WTC11 (cell line): Measurements from ENCODE around the gene TJP3. TPM values are rescaled to one million over a fixed set of nuclear protein-coding genes. Genes with fewer than 3 reads are reported as not detected.

Experiments used
- ATAC-seq: fragments of 200-7000 bp; cut with Tn5 transposase; 2 replicates; pipeline ENCODE4 v1.10.0; 2021; ENCODE audit warnings: mild to moderate bottlenecking, moderate library complexity
- CTCF ChIA-PET: fragments of 300-600 bp; sonication (Branson Sonifier 250); formaldehyde crosslinking; loops from one replicate; lab custom pipeline; 2021; ENCODE audit warnings: antibody characterized with exemption; lab: Charles Lee
- POLR2A ChIA-PET: fragments of 350-600 bp; sonication (Branson Sonifier 250); formaldehyde crosslinking; loops from one replicate; lab custom pipeline; 2021; ENCODE audit warnings: antibody characterized with exemption; lab: Charles Lee
- DNase-seq: peaks from one replicate; pipeline ENCODE4 v3.0.0; 2021; ENCODE audit warnings: low spot score
- H3K27ac Mint-ChIP-seq: 2 replicates; pipeline ENCODE4 v1.8.0; 2021; ENCODE audit warnings: mixed read lengths
- H3K27me3 Mint-ChIP-seq: 2 replicates; pipeline ENCODE4 v1.8.0; 2021; ENCODE audit warnings: low read depth, mild to moderate bottlenecking, moderate library complexity, mixed read lengths
- H3K36me3 Mint-ChIP-seq: 2 replicates; pipeline ENCODE4 v1.8.0; 2021; ENCODE audit warnings: mixed read lengths
- H3K4me1 Mint-ChIP-seq: 2 replicates; pipeline ENCODE4 v1.8.0; 2022; ENCODE audit warnings: mixed read lengths
- H3K4me3 Mint-ChIP-seq: 2 replicates; pipeline ENCODE4 v1.8.0; 2021; ENCODE audit warnings: mild to moderate bottlenecking, moderate library complexity, mixed read lengths
- H3K9me3 Mint-ChIP-seq: 2 replicates; pipeline ENCODE4 v1.8.0; 2021; ENCODE audit warnings: mixed read lengths
- CREM ChIP-seq: sonication (generic); formaldehyde crosslinking; IDR thresholded peaks from 2 replicates; pipeline ENCODE4 v1.8.1; 2022; ENCODE audit warnings: mild to moderate bottlenecking, missing genetic modification reagents, moderate library complexity
- EMX1 ChIP-seq: fragments of 250-450 bp; sonication (Bioruptor Pico); IDR thresholded peaks from 2 replicates; pipeline ENCODE4 v1.8.0; 2021; ENCODE audit warnings: mild to moderate bottlenecking
- MYBL2 ChIP-seq: sonication (generic); formaldehyde crosslinking; IDR thresholded peaks from 2 replicates; pipeline ENCODE4 v1.8.1; 2023; ENCODE audit warnings: mild to moderate bottlenecking, moderate library complexity, missing genetic modification reagents
- NFE2L1 ChIP-seq: sonication (generic); formaldehyde crosslinking; IDR thresholded peaks from 2 replicates; pipeline ENCODE4 v1.8.1; 2023; ENCODE audit warnings: missing genetic modification reagents
- NR3C1 ChIP-seq: sonication (generic); formaldehyde crosslinking; conservative IDR thresholded peaks from 2 replicates; pipeline ENCODE4 v1.8.1; 2023; ENCODE audit warnings: low read depth, mild to moderate bottlenecking, missing genetic modification reagents
- total RNA-seq: library from RNA; stranded (reverse); gene quantifications from 3 replicates; pipeline ENCODE4 v1.2.3, GENCODE V29; 2021
- TF ChIP-seq, protein P1 (sequence below): sonication (generic); formaldehyde crosslinking; IDR thresholded peaks from 2 replicates; pipeline ENCODE4 v1.8.1; 2023; ENCODE audit warnings: mild to moderate bottlenecking, missing genetic modification reagents, moderate library complexity
- TF ChIP-seq, protein P2 (sequence below): sonication (generic); formaldehyde crosslinking; IDR thresholded peaks from 2 replicates; pipeline ENCODE4 v1.8.0; 2022; ENCODE audit warnings: missing genetic modification reagents
- TF ChIP-seq, protein P3 (sequence below): sonication (generic); formaldehyde crosslinking; IDR thresholded peaks from 2 replicates; pipeline ENCODE4 v1.8.1; 2022; ENCODE audit warnings: low read depth, missing genetic modification reagents, borderline replicate concordance
- TF ChIP-seq, protein P4 (sequence below): fragments of 250-450 bp; sonication (Bioruptor Pico); IDR thresholded peaks from 2 replicates; pipeline ENCODE4 v1.8.0; 2021; ENCODE audit warnings: mild to moderate bottlenecking
- TF ChIP-seq, protein P5 (sequence below): sonication (generic); formaldehyde crosslinking; IDR thresholded peaks from 2 replicates; pipeline ENCODE4 v1.8.1; 2022; ENCODE audit warnings: missing genetic modification reagents, borderline replicate concordance

TJP3 gene
- total RNA-seq, 1 experiment from 2014 or later: 36.2 TPM

DNA sequence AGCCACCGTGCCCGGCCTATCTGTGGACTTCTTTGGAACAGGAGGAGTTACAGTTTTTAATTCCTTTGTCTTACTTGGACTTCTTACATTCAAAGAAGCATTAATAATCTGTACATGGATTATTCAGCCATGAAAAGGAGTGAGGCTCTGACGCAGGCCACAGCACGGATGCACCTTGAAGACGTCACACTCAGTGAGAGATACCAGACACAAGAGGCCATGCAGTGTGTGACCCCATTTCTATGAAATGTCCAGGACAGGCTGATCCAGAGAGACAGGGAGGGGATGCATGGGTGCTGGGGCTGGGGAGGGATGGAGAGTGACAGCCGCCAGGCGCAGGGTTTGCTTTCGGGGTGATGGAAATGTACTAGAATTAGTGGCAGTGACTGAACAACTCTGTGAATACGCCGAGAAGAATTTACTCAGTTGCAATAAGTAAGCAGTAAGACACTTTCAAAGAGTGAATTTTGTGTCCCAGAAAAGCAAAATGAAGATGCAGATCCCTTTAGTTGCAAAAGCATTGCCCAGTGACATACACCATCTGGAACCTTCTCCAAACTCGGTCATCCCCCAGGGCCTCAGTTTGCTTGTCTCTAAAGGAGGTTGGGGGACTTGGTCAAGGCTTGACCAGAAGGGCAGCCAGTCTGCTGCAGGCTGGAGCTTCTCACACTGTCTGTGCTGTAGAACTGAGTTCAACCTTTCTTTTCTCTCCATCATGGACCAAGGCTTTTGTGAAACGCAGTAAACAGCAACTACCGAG is 33.2 kb upstream of the TJP3 start (continued):
- TF ChIP-seq, protein P1, sequence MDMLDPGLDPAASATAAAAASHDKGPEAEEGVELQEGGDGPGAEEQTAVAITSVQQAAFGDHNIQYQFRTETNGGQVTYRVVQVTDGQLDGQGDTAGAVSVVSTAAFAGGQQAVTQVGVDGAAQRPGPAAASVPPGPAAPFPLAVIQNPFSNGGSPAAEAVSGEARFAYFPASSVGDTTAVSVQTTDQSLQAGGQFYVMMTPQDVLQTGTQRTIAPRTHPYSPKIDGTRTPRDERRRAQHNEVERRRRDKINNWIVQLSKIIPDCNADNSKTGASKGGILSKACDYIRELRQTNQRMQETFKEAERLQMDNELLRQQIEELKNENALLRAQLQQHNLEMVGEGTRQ: no peak
- TF ChIP-seq, protein P2, sequence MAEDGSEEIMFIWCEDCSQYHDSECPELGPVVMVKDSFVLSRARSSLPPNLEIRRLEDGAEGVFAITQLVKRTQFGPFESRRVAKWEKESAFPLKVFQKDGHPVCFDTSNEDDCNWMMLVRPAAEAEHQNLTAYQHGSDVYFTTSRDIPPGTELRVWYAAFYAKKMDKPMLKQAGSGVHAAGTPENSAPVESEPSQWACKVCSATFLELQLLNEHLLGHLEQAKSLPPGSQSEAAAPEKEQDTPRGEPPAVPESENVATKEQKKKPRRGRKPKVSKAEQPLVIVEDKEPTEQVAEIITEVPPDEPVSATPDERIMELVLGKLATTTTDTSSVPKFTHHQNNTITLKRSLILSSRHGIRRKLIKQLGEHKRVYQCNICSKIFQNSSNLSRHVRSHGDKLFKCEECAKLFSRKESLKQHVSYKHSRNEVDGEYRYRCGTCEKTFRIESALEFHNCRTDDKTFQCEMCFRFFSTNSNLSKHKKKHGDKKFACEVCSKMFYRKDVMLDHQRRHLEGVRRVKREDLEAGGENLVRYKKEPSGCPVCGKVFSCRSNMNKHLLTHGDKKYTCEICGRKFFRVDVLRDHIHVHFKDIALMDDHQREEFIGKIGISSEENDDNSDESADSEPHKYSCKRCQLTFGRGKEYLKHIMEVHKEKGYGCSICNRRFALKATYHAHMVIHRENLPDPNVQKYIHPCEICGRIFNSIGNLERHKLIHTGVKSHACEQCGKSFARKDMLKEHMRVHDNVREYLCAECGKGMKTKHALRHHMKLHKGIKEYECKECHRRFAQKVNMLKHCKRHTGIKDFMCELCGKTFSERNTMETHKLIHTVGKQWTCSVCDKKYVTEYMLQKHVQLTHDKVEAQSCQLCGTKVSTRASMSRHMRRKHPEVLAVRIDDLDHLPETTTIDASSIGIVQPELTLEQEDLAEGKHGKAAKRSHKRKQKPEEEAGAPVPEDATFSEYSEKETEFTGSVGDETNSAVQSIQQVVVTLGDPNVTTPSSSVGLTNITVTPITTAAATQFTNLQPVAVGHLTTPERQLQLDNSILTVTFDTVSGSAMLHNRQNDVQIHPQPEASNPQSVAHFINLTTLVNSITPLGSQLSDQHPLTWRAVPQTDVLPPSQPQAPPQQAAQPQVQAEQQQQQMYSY: no peak
- TF ChIP-seq, protein P3, sequence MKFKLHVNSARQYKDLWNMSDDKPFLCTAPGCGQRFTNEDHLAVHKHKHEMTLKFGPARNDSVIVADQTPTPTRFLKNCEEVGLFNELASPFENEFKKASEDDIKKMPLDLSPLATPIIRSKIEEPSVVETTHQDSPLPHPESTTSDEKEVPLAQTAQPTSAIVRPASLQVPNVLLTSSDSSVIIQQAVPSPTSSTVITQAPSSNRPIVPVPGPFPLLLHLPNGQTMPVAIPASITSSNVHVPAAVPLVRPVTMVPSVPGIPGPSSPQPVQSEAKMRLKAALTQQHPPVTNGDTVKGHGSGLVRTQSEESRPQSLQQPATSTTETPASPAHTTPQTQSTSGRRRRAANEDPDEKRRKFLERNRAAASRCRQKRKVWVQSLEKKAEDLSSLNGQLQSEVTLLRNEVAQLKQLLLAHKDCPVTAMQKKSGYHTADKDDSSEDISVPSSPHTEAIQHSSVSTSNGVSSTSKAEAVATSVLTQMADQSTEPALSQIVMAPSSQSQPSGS (CRISPR knock-in tag): no peak
- no peak for TF ChIP-seq NR3C1
- no peak for TF ChIP-seq NFE2L1 (CRISPR knock-in tag)
- no peak for TF ChIP-seq MYBL2
- TF ChIP-seq, protein P4, sequence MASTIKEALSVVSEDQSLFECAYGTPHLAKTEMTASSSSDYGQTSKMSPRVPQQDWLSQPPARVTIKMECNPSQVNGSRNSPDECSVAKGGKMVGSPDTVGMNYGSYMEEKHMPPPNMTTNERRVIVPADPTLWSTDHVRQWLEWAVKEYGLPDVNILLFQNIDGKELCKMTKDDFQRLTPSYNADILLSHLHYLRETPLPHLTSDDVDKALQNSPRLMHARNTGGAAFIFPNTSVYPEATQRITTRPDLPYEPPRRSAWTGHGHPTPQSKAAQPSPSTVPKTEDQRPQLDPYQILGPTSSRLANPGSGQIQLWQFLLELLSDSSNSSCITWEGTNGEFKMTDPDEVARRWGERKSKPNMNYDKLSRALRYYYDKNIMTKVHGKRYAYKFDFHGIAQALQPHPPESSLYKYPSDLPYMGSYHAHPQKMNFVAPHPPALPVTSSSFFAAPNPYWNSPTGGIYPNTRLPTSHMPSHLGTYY (CRISPR knock-in tag): no peak
- no peak for TF ChIP-seq EMX1

DNA sequence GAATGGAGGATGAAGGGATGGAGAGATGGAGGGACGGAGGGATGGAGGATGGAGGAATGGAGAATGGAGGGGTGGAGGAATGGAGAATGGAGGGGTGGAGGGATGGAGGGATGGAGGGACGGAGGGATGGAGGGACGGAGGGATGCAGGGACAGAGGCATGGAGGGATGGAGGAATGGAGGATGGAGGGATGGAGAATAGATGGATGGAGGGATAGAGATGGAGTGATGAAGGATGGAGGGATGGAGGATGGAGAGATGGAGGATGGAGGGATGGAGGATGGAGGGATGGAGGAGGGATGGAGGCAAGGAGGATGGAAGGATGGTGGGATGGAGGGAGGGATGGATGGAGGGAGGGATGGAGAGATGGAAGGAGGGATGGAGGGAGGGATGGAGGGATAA is 30.0 kb upstream of the TJP3 start:
- Mint-ChIP-seq H3K9me3 (no peaks in the 10 kb centered on the region), H3K36me3 (no peaks in the 10 kb centered on the region), H3K4me3 (no peak overlapping the region), H3K27me3 (no peaks in the 10 kb centered on the region), H3K27ac (no peak overlapping the region), H3K4me1 (peaks cover 22% of the 10 kb centered on the region)
- TF ChIP-seq, protein P5, sequence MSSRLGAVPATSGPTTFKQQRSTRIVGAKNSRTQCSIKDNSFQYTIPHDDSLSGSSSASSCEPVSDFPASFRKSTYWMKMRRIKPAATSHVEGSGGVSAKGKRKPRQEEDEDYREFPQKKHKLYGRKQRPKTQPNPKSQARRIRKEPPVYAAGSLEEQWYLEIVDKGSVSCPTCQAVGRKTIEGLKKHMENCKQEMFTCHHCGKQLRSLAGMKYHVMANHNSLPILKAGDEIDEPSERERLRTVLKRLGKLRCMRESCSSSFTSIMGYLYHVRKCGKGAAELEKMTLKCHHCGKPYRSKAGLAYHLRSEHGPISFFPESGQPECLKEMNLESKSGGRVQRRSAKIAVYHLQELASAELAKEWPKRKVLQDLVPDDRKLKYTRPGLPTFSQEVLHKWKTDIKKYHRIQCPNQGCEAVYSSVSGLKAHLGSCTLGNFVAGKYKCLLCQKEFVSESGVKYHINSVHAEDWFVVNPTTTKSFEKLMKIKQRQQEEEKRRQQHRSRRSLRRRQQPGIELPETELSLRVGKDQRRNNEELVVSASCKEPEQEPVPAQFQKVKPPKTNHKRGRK (CRISPR knock-in tag): no peak
- TF ChIP-seq, protein P2: no peak
- no peak for TF ChIP-seq CREM
- ATAC-seq: no peak
- POLR2A ChIA-PET: no interaction called here
- no peak for DNase-seq
- CTCF ChIA-PET: no interaction called here
